ENCODE data around the gene RRP9. TPM values are rescaled to one million over a fixed set of nuclear protein-coding genes. Genes with fewer than 3 reads are reported as not detected.

The RRP9 gene
- total and polyA plus RNA-seq, 10 of the 15 experiments (the other 5 are each of a cell fraction or from before 2014, with no cell fraction given), result 4.7 to 91.5 (median 41.7) TPM

- TF ChIP-seq EED (IDR thresholded peaks at IDR 0.05; ENCODE audit: low read depth) (no peak), WRNIP1 (IDR thresholded peaks at IDR 0.05; ENCODE audit: borderline replicate concordance, low read depth, low read length) (no peak), IRF5 (IDR thresholded peaks at IDR 0.05; ENCODE audit: borderline replicate concordance) (no peak), TCF3 (IDR thresholded peaks at IDR 0.05; ENCODE audit: borderline replicate concordance, insufficient read depth, low read depth, low read length) (no peak)
These were observed 38.5 kb upstream of the RRP9 start (continued) for GRCh38 chr3:51980253-51980652.

- BruUV-seq (replicated peaks), result no TSS peak
- RAD21 ChIA-PET (ENCODE audit: unreplicated experiment), result interaction anchor here (1.4 kb wide), 1 partner anchor 36 kb away, joined by 3 read pairs; the partner anchor contains the start of genes PARP3 and RRP9
- WGBS (ENCODE audit: insufficient coverage, insufficient replicate concordance, low lambda C conversion rate, missing lambda C conversion rate), result 84% methylated on average over 4 of the region's 4 CpGs
- Histone ChIP-seq H3K9ac (ENCODE audit: control insufficient read depth, insufficient read depth, low read length) (no peak overlapping the region), H3K4me3 (no peak overlapping the region), H3K27me3 (replicated peaks in 1 of 2; ENCODE audit: control insufficient read depth in 2 of 2, insufficient read depth in 2 of 2, low read length in 1 of 2) (no peaks in the 10 kb centered on the region), H3K4me1 (ENCODE audit: control insufficient read depth, insufficient read depth, low read length) (peaks cover 20% of the 10 kb centered on the region), H3K27ac (ENCODE audit: control insufficient read depth, insufficient read depth) (no peak overlapping the region), H3K4me2 (ENCODE audit: control insufficient read depth, insufficient read depth) (no peak overlapping the region), H4K20me1 (ENCODE audit: control insufficient read depth, insufficient read depth) (no peaks in the 10 kb centered on the region), H2AFZ (ENCODE audit: control insufficient read depth, low read depth, low read length) (no peak overlapping the region), H3K36me3 (ENCODE audit: control insufficient read depth in 2 of 2, insufficient read depth in 2 of 2, low read length in 1 of 2) (no peaks in the 10 kb centered on the region), H3K9me3 (replicated peaks; ENCODE audit: control insufficient read depth, insufficient read depth, low read length) (no peaks in the 10 kb centered on the region), H3K79me2 (ENCODE audit: control insufficient read depth, insufficient read depth, low read length) (peaks cover 8% of the 10 kb centered on the region)
- intact Hi-C loops (cut with micrococcal nuclease; ENCODE audit: unreplicated experiment) (no loop called here), in situ Hi-C loops (cut with MboI) (no loop called here)
- FAIRE-seq, result no peak
- POLR2A ChIA-PET, result no interaction called here
- no peak for TF ChIP-seq CBX5 (IDR thresholded peaks at IDR 0.05; ENCODE audit: low read depth)
- no peak for TF ChIP-seq POLR2A (IDR thresholded peaks at IDR 0.05; ENCODE audit: low read depth, low read length)
- TF ChIP-seq PKNOX1 (IDR thresholded peaks at IDR 0.05), result no peak
- no peak for TF ChIP-seq NR2C1 (IDR thresholded peaks at IDR 0.05)
- no peak for TF ChIP-seq EED (IDR thresholded peaks at IDR 0.05; ENCODE audit: low read depth)
- TF ChIP-seq WRNIP1 (IDR thresholded peaks at IDR 0.05; ENCODE audit: borderline replicate concordance, low read depth, low read length), result no peak
- no peak for TF ChIP-seq CBFB (IDR thresholded peaks at IDR 0.05; ENCODE audit: low read depth)
- no peak for TF ChIP-seq HDGF (IDR thresholded peaks at IDR 0.05)
- TF ChIP-seq POLR2AphosphoS5 (IDR thresholded peaks at IDR 0.05; ENCODE audit: low read length), result no peak
- TF ChIP-seq HCFC1 (IDR thresholded peaks at IDR 0.05; ENCODE audit: low read length), result no peak
- no peak for TF ChIP-seq IKZF2 (IDR thresholded peaks at IDR 0.05)
- TF ChIP-seq RELA (IDR thresholded peaks at IDR 0.05; ENCODE audit: borderline replicate concordance, partially characterized antibody), result no peak
- TF ChIP-seq ELK1 (IDR thresholded peaks at IDR 0.05; ENCODE audit: low read depth, low read length), result no peak
- no peak for TF ChIP-seq POLR2AphosphoS2 (IDR thresholded peaks at IDR 0.05; ENCODE audit: low read depth, low read length)
- TF ChIP-seq HDAC2 (IDR thresholded peaks at IDR 0.05), result no peak
- TF ChIP-seq NRF1 (conservative IDR thresholded peaks at IDR 0.05; ENCODE audit: low read depth, low read length), result no peak
- ATAC-seq, result no peak
- DNase-seq (ENCODE audit: low read depth, low spot score), result no peak
- SMC1A ChIA-PET (ENCODE audit: uncharacterized antibody, unreplicated experiment), result no interaction called here
- CTCF ChIA-PET, result no interaction called here
These were observed 36.4 kb upstream of the RRP9 start for GRCh38 chr3:51978143-51978502.
